HFFc6 (cell line): ENCODE data around the gene NR1H4. TPM values are rescaled to one million over a fixed set of nuclear protein-coding genes. Genes with fewer than 3 reads are reported as not detected.
"Not testable (repeated sequence)": the region's sequence is repeated elsewhere in the genome, so short reads cannot be mapped to it uniquely, and the experiment has no call there.

Source experiments
- DNase-seq: peaks from one replicate; pipeline ENCODE4 v3.0.0-alpha.2; 2018
- H3K27ac Mint-ChIP-seq: 2 replicates; pipeline ENCODE4 v1.8.0; 2020; ENCODE audit warnings: mild to moderate bottlenecking, mixed read lengths
- H3K27me3 Mint-ChIP-seq: 2 replicates; pipeline ENCODE4 v1.8.0; 2021; ENCODE audit warnings: mild to moderate bottlenecking, moderate library complexity, mixed read lengths; ENCODE audit not compliant: insufficient read depth
- H3K36me3 Mint-ChIP-seq: 2 replicates; pipeline ENCODE4 v1.8.0; 2021; ENCODE audit warnings: low read depth, mixed read lengths
- H3K4me1 Mint-ChIP-seq: 2 replicates; pipeline ENCODE4 v1.8.0; 2020; ENCODE audit warnings: low read depth, mixed read lengths
- H3K4me3 Mint-ChIP-seq: 2 replicates; pipeline ENCODE4 v1.8.0; 2020; ENCODE audit warnings: mild to moderate bottlenecking, moderate library complexity, mixed read lengths
- H3K9me3 Mint-ChIP-seq: 2 replicates; pipeline ENCODE4 v1.8.0; 2020; ENCODE audit warnings: mild to moderate bottlenecking, mixed read lengths
- CTCF ChIP-seq: fragments of 200-600 bp; sonication (generic); IDR thresholded peaks from 2 replicates; pipeline ENCODE4 v1.5.0; 2021; ENCODE audit warnings: antibody characterized with exemption, mild to moderate bottlenecking
- long read RNA-seq: library from polyadenylated mRNA; unstranded; transcript quantifications from one replicate; pipeline ENCODE4 v2.0.0, GENCODE V29; 2019
- total RNA-seq, 6 experiments: library from RNA; stranded (reverse); fragmentation: NEBNext Ultra II Directional; extraction: Animal tissue kit (Norgen Biotek cat#: 25700); gene quantifications; 2 replicates in 1 of 6; 3 replicates in 5 of 6; pipeline ENCODE4 v1.2.3, GENCODE V29; 2021

The NR1H4 gene
- not detected for total RNA-seq
- long read RNA-seq: 0 reads

DNA sequence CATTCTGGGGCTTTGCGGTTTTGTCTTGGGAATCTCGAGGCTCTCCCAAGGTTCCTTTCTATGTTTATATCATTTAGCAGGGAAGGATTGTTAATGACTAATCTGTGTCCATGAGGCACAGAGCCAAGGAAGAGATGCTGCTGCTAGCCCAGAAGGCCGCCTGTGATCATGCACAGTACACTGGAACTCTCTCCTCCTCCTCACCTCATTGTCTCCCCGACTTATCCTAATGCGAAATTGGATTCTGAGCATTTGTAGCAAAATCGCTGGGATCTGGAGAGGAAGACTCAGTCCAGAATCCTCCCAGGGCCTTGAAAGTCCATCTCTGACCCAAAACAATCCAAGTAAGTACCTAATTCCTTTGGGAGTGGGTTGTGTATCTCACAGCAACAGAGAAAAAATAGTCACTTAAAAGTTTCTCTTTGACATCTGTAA lies at the start of gene NR1H4:
NR1H4 (plus strand) TSS at position 151 of the 435 bp plus-strand sequence. CDS start 19,458 bp downstream, outside the sequence.
- no peak for TF ChIP-seq CTCF
- Mint-ChIP-seq H3K4me1 (no peaks in the 10 kb centered on the region), H3K36me3 (no peaks in the 10 kb centered on the region), H3K4me3 (no peak within 1 kb of the TSS), H3K27ac (no peak within 1 kb of the TSS), H3K27me3 (no peaks in the 10 kb centered on the region; the same call in none of the 2 replicates), H3K9me3 (peaks cover 29% of the 10 kb centered on the region)
- DNase-seq: no peak

GRCh38 chr12:100426145-100426544 lies 47.5 kb upstream of the NR1H4 start:
- peaks cover 2% of the 10 kb centered on the region for H3K27me3 Mint-ChIP-seq
- no peak overlapping the region for H3K4me3 Mint-ChIP-seq
- DNase-seq: no peak
- peaks cover 6% of the 10 kb centered on the region; the same call in 1 of the 2 replicates for H3K4me1 Mint-ChIP-seq
- H3K9me3 Mint-ChIP-seq: no peaks in the 10 kb centered on the region; the same call in 1 of the 2 replicates
- no peak overlapping the region for H3K27ac Mint-ChIP-seq
- TF ChIP-seq CTCF: no peak
- H3K36me3 Mint-ChIP-seq: no peaks in the 10 kb centered on the region

DNA sequence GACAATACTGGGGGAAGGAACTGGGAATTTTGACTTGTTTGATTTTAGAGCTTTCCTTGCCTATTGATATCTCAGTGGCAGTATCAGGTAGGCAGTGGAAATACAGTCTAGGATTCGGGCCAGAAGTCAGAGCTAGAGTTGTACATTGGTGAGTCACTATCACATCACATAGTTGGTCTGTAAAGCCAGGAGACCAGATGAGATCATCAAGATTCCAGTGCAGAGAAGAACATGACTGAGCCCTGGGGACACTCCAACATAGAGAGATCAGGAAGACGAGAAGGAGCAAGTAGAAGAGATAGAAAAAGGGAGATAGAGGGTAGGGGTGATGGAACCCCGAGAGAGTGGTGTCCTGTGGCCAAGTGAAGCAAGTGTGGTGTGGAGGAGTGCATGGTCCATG lies 46.6 kb upstream of the NR1H4 start:
- no peaks in the 10 kb centered on the region; the same call in 1 of the 2 replicates for H3K9me3 Mint-ChIP-seq
- DNase-seq: peak; percentile 38
- peaks cover 6% of the 10 kb centered on the region; the same call in 1 of the 2 replicates for H3K4me1 Mint-ChIP-seq
- no peak for TF ChIP-seq CTCF
- no peaks in the 10 kb centered on the region for H3K36me3 Mint-ChIP-seq
- no peak overlapping the region for H3K27ac Mint-ChIP-seq
- H3K4me3 Mint-ChIP-seq: no peak overlapping the region
- H3K27me3 Mint-ChIP-seq: peaks cover 2% of the 10 kb centered on the region

GRCh38 chr12:100430251-100430650 lies 43.4 kb upstream of the NR1H4 start:
- H3K27me3 Mint-ChIP-seq, H3K36me3 Mint-ChIP-seq, DNase-seq: not testable (repeated sequence)

DNA sequence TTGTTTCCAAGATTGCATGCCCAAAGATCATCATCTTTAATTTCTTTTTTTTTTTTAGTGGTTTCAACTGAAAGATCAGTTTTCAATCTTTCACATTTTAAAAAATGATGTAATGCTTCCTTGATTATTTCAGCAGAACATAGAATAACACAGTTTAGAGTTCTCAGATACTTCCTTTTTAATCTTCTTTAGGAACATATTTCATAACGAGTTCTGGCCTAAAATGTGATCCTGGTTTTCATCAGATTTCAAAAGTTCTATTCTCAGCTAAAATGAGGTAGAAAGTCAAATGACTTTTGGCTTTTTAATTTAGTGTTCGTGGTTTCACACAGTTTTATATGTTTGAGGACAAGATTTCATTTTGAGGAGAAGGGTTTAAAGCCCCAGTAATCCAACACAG lies 40.0 kb upstream of the NR1H4 start:
- peaks cover 2% of the 10 kb centered on the region; the same call in 1 of the 2 replicates for H3K27me3 Mint-ChIP-seq
- no peak for TF ChIP-seq CTCF
- no peaks in the 10 kb centered on the region for H3K4me1 Mint-ChIP-seq
- no peak overlapping the region for H3K4me3 Mint-ChIP-seq
- H3K27ac Mint-ChIP-seq: no peak overlapping the region
- DNase-seq: no peak
- peaks cover 10% of the 10 kb centered on the region for H3K9me3 Mint-ChIP-seq
- H3K36me3 Mint-ChIP-seq: no peaks in the 10 kb centered on the region

More at GRCh38 chr12:100430251-100430650, 43.4 kb upstream of the NR1H4 start:
- not testable (repeated sequence) for H3K4me3 Mint-ChIP-seq, H3K27ac Mint-ChIP-seq, H3K4me1 Mint-ChIP-seq, H3K9me3 Mint-ChIP-seq

- Mint-ChIP-seq H3K27me3 (peaks cover 2% of the 10 kb centered on the region; the same call in 1 of the 2 replicates), H3K9me3 (peaks cover 10% of the 10 kb centered on the region), H3K36me3 (no peaks in the 10 kb centered on the region)
Measured at GRCh38 chr12:100434177-100434576, 39.5 kb upstream of the NR1H4 start.

More at GRCh38 chr12:100434177-100434576, 39.5 kb upstream of the NR1H4 start:
- H3K27ac Mint-ChIP-seq: no peak overlapping the region
- no peak for TF ChIP-seq CTCF
- no peaks in the 10 kb centered on the region for H3K4me1 Mint-ChIP-seq
- no peak for DNase-seq
- no peak overlapping the region for H3K4me3 Mint-ChIP-seq
